WI38 (cell line): ENCODE data around the gene PCNT.
"Not testable (repeated sequence)": the region's sequence is repeated elsewhere in the genome, so short reads cannot be mapped to it uniquely, and the experiment has no call there.

ENCODE experiments used
- H3K4me3 ChIP-seq: 2 replicates; pipeline ENCODE4 v1.5.1; 2011; ENCODE audit warnings: low read depth, mild to moderate bottlenecking, control low read depth, low read length
- CTCF ChIP-seq: IDR thresholded peaks from 2 replicates; pipeline ENCODE4 v1.5.1; 2012; ENCODE audit warnings: low read depth, mild to moderate bottlenecking, control low read depth, low read length

Gene PCNT

GRCh38 chr21:46399129-46399528 lies 75.2 kb downstream of the PCNT start:
- no peak overlapping the region for H3K4me3 ChIP-seq
- TF ChIP-seq CTCF = no peak

DNA sequence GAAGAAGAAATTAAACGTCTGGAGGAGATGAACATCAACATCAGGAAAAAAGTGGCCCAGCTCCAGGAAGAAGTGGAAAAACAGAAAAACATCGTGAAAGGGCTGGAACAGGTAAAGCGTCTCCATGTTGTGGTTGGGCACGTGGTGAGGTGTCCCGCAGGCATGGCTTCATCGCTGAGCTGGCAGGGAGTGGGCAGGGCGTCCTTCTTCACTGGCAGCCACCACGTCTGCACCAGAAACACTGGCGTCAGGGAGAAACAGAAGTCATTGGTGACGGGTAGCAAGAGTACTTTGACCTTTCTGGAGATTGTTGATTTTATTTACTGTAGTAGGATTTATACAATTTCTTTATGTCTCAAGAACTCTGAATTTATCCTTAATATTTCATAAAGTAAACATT lies 75.7 kb downstream of the PCNT start:
- no peak overlapping the region for H3K4me3 ChIP-seq

GRCh38 chr21:46401186-46401910 lies 77.4 kb downstream of the PCNT start:
- no peak for TF ChIP-seq CTCF
- H3K4me3 ChIP-seq = no peak overlapping the region

More for the DNA sequence above, 75.7 kb downstream of the PCNT start:
- no peak for TF ChIP-seq CTCF

GRCh38 chr21:46402421-46402820 lies 78.5 kb downstream of the PCNT start:
- no peak for TF ChIP-seq CTCF
- no peak overlapping the region for H3K4me3 ChIP-seq

DNA sequence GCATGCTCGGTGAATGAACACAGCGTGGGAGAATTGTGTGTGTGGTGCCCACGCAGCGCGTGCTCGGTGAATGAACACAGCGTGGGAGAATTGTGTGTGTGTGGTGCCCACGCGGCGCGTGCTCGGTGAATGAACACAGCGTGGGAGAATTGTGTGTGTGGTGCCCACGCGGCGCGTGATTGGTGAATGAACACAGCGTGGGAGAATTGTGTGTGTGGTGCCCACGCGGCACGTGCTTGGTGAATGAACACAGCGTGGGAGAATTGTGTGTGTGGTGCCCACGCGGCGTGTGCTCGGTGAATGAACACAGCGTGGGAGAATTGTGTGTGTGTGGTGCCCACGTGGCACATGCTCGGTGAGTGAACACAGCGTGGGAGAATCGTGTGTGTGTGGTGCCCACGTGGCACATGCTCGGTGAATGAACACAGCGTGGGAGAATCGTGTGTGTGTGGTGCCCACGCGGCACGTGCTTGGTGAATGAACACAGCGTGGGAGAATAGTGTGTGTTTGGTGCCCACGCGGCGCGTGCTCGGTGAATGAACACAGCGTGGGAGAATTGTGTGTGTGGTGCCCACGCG lies 79.4 kb downstream of the PCNT start:
- not testable (repeated sequence) for H3K4me3 ChIP-seq

DNA sequence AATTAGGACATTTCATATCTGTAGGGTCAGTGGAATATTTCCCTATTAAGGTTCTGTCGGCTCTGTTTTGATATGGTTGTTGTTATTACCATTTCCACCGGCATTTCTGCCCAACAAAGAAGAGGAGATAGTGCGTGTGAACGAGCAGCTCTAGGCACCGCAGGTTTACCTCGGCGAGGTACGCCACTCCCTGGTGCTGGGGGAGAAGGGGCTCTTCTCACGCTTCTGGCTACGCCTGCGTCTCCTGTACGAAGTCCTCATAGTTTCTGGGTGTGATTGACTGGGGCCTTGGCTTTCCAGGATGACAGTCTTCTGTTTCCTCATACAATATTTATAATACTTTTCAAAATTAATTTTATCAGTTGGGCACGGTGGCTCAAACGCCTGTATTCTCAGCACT lies 80.3 kb downstream of the PCNT start:
- no peak overlapping the region for H3K4me3 ChIP-seq
- no peak for TF ChIP-seq CTCF

DNA sequence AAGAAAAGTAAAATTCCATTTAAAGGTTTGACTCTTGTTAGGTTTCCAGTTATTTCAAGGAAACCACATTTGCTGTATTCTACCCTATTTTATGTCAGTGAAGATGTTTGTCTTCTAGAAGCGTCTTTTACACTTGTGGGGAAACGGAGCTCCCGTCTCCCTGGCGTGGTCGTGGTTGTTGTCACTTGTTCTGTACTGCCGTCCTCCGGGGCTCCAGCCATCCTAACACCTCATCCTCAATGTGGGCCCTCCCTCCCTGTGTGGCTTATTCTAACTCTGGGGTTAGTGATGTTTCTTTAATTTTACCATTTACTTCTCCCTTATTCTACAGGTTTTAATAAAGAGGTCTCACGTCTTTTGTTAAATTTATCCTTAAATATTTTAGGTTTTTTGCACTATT lies 82.0 kb downstream of the PCNT start:
- TF ChIP-seq CTCF = no peak

More for the DNA sequence above, 82.0 kb downstream of the PCNT start:
- no peak overlapping the region for H3K4me3 ChIP-seq
